HepG2 (cell line): Measurements from ENCODE around the gene NEK7. TPM values are rescaled to one million over a fixed set of nuclear protein-coding genes. Genes with fewer than 3 reads are reported as not detected.
A peak's percentile ranks its signal among the peaks of the same experiment; 100 is the strongest.

Source experiments
- ETS1 ChIP-seq: sonication (generic); formaldehyde crosslinking; IDR thresholded peaks from 2 replicates; pipeline ENCODE4 v1.4.0; 2020; ENCODE audit warnings: missing genetic modification reagents
- GATAD1 ChIP-seq: IDR thresholded peaks from 2 replicates; pipeline ENCODE4 v1.6.1; 2016; ENCODE audit warnings: missing genetic modification reagents, missing compliant biosample characterization
- IKZF5 ChIP-seq: IDR thresholded peaks from 2 replicates; pipeline ENCODE4 v1.6.1; 2018; ENCODE audit warnings: missing genetic modification reagents, mild to moderate bottlenecking, missing compliant biosample characterization
- MYNN ChIP-seq: sonication (generic); formaldehyde crosslinking; IDR thresholded peaks from 2 replicates; pipeline ENCODE4 v1.4.0; 2020; ENCODE audit warnings: mild to moderate bottlenecking, low read depth, missing genetic modification reagents
- NFATC3 ChIP-seq: sonication (generic); formaldehyde crosslinking; IDR thresholded peaks from 2 replicates; pipeline ENCODE4 v1.5.1; 2020; ENCODE audit warnings: mild to moderate bottlenecking, missing genetic modification reagents
- REXO4 ChIP-seq: sonication (generic); formaldehyde crosslinking; IDR thresholded peaks from 2 replicates; pipeline ENCODE4 v1.8.0; 2022; ENCODE audit warnings: missing genetic modification reagents, mild to moderate bottlenecking, borderline replicate concordance
- RNF2 ChIP-seq: fragments of 450-650 bp; conservative IDR thresholded peaks from 2 replicates; pipeline ENCODE4 v1.6.1; 2016; ENCODE audit warnings: low read depth
- RXRB ChIP-seq: IDR thresholded peaks from 2 replicates; pipeline ENCODE4 v1.6.1; 2016; ENCODE audit warnings: borderline replicate concordance, missing genetic modification reagents, missing compliant biosample characterization
- YEATS4 ChIP-seq: sonication (generic); formaldehyde crosslinking; IDR thresholded peaks from 2 replicates; pipeline ENCODE4 v1.4.0; 2020; ENCODE audit warnings: missing genetic modification reagents, borderline replicate concordance
- ZNF12 ChIP-seq: sonication (generic); formaldehyde crosslinking; IDR thresholded peaks from 2 replicates; pipeline ENCODE4 v1.5.0; 2020; ENCODE audit warnings: missing genetic modification reagents
- ZNF24 ChIP-seq: fragments of 450-650 bp; IDR thresholded peaks from 2 replicates; pipeline ENCODE4 v1.6.1; 2017; ENCODE audit warnings: antibody characterized with exemption, mild to moderate bottlenecking
- ZNF264 ChIP-seq: sonication (generic); formaldehyde crosslinking; IDR thresholded peaks from 2 replicates; pipeline ENCODE4 v1.4.0; 2020; ENCODE audit warnings: missing genetic modification reagents
- ZNF34 ChIP-seq: sonication (generic); formaldehyde crosslinking; IDR thresholded peaks from 2 replicates; pipeline ENCODE4 v1.4.0; 2020; ENCODE audit warnings: mild to moderate bottlenecking, missing genetic modification reagents, borderline replicate concordance
- ZNF44 ChIP-seq: sonication (generic); formaldehyde crosslinking; IDR thresholded peaks from 2 replicates; pipeline ENCODE4 v1.5.1; 2020; ENCODE audit warnings: mild to moderate bottlenecking, missing genetic modification reagents
- ZNF468 ChIP-seq: sonication (generic); formaldehyde crosslinking; IDR thresholded peaks from 2 replicates; pipeline ENCODE4 v1.8.0; 2022; ENCODE audit warnings: mild to moderate bottlenecking, moderate library complexity, missing genetic modification reagents
- ZNF547 ChIP-seq: sonication (generic); formaldehyde crosslinking; IDR thresholded peaks from 2 replicates; pipeline ENCODE4 v1.5.1; 2020; ENCODE audit warnings: mild to moderate bottlenecking, missing genetic modification reagents
- ZNF629 ChIP-seq: sonication (generic); formaldehyde crosslinking; conservative IDR thresholded peaks from 2 replicates; pipeline ENCODE4 v1.5.0; 2020; ENCODE audit warnings: missing genetic modification reagents
- ZNF660 ChIP-seq: sonication (generic); formaldehyde crosslinking; IDR thresholded peaks from 2 replicates; pipeline ENCODE4 v1.5.1; 2020; ENCODE audit warnings: mild to moderate bottlenecking, low read depth, missing genetic modification reagents, borderline replicate concordance
- ZNF878 ChIP-seq: sonication (generic); formaldehyde crosslinking; IDR thresholded peaks from 2 replicates; pipeline ENCODE4 v1.8.1; 2023; ENCODE audit warnings: mild to moderate bottlenecking, missing genetic modification reagents, moderate library complexity
- ZSCAN21 ChIP-seq: sonication (generic); formaldehyde crosslinking; IDR thresholded peaks from 2 replicates; pipeline ENCODE4 v1.8.0; 2022; ENCODE audit warnings: mild to moderate bottlenecking, missing genetic modification reagents, moderate library complexity, borderline replicate concordance
- ZSCAN9 ChIP-seq: IDR thresholded peaks from 2 replicates; pipeline ENCODE4 v1.6.1; 2016; ENCODE audit warnings: borderline replicate concordance
- polyA plus RNA-seq, 8 experiments: library from polyadenylated mRNA; depleted of rRNA in 3 of 8; stranded (reverse) in 7 of 8; unstranded in 1 of 8; fragments of >200 nt; fragmentation: Illumina TruSeq in 4 of 8; extraction: Trizol in 4 of 8; gene quantifications; 2 replicates each; pipeline versions ENCODE4 v1.2.1 to v1.2.3, GENCODE V29; 2011 to 2016; ENCODE audit warnings: low read depth in 4 of 8, missing spikeins in 1 of 8, mixed read lengths in 1 of 8; ENCODE audit not compliant: insufficient read depth in 1 of 8
- total RNA-seq, 5 experiments: library from RNA; depleted of rRNA; stranded (reverse); fragments of >200 nt; fragmentation: Illumina TruSeq; extraction: Trizol; gene quantifications; 2 replicates each; pipeline ENCODE4 v1.2.3, GENCODE V29; 2016; ENCODE audit warnings: low read depth in 1 of 5
- TF ChIP-seq, protein P1 (sequence below): IDR thresholded peaks from 2 replicates; pipeline ENCODE4 v1.6.1; 2012; ENCODE audit warnings: low read depth, low read length, improper control_type of control experiment
- TF ChIP-seq, protein P2 (sequence below), 2 experiments: fragments of 450-650 bp in 1 of 2; sonication (generic) in 1 of 2; formaldehyde crosslinking; IDR thresholded peaks; 2 replicates each; pipeline versions ENCODE4 v1.5.0 to v1.8.0; 2020 to 2022; ENCODE audit warnings: mild to moderate bottlenecking in 1 of 2, missing genetic modification reagents in 1 of 2
- TF ChIP-seq, protein P3 (sequence below): sonication (generic); formaldehyde crosslinking; IDR thresholded peaks from 2 replicates; pipeline ENCODE4 v1.8.1; 2022; ENCODE audit warnings: mild to moderate bottlenecking, missing genetic modification reagents

Gene NEK7
- total and polyA plus RNA-seq, 2 of the 13 experiments (the other 11 are each of a cell fraction or from before 2014, with no cell fraction given) = 18.1 to 19.2 TPM

- TF ChIP-seq ZSCAN21 (no peak), ZNF34 (CRISPR knock-in tag) (no peak), ZNF878 (CRISPR knock-in tag) (0 out of 2 replicates have a peak, but pooled peaks have one; percentile 9), ZNF629 (CRISPR knock-in tag) (no peak), MYNN (no peak), GATAD1 (CRISPR knock-in tag) (no peak; the same call in 1 of the 2 replicates), ZNF468 (CRISPR knock-in tag) (no peak), ZNF547 (CRISPR knock-in tag) (peak; percentile 49; the same call in 1 of the 2 replicates), ZNF24 (no peak), ZSCAN9 (CRISPR knock-in tag) (no peak; the same call in 1 of the 2 replicates), ZNF660 (CRISPR knock-in tag) (no peak), ZNF264 (no peak), ETS1 (CRISPR knock-in tag) (no peak), REXO4 (CRISPR knock-in tag) (no peak), NFATC3 (CRISPR knock-in tag) (no peak), RNF2 (no peak), RXRB (CRISPR knock-in tag) (0 out of 2 replicates have a peak, but pooled peaks have one; percentile 14), YEATS4 (CRISPR knock-in tag) (peak; percentile 39; the same call in 1 of the 2 replicates), ZNF44 (CRISPR knock-in tag) (no peak), IKZF5 (peak; percentile 64), ZNF12 (CRISPR knock-in tag) (no peak)
- TF ChIP-seq, protein P1, sequence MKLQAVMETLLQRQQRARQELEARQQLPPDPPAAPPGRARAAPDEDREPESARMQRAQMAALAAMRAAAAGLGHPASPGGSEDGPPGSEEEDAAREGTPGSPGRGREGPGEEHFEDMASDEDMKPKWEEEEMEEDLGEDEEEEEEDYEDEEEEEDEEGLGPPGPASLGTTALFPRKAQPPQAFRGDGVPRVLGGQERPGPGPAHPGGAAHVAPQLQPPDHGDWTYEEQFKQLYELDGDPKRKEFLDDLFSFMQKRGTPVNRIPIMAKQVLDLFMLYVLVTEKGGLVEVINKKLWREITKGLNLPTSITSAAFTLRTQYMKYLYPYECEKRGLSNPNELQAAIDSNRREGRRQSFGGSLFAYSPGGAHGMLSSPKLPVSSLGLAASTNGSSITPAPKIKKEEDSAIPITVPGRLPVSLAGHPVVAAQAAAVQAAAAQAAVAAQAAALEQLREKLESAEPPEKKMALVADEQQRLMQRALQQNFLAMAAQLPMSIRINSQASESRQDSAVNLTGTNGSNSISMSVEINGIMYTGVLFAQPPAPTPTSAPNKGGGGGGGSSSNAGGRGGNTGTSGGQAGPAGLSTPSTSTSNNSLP = no peak
- TF ChIP-seq, protein P2, sequence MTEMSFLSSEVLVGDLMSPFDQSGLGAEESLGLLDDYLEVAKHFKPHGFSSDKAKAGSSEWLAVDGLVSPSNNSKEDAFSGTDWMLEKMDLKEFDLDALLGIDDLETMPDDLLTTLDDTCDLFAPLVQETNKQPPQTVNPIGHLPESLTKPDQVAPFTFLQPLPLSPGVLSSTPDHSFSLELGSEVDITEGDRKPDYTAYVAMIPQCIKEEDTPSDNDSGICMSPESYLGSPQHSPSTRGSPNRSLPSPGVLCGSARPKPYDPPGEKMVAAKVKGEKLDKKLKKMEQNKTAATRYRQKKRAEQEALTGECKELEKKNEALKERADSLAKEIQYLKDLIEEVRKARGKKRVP (CRISPR knock-in tag; IDR thresholded peaks at IDR 0.05) = no peak
- TF ChIP-seq, protein P3, sequence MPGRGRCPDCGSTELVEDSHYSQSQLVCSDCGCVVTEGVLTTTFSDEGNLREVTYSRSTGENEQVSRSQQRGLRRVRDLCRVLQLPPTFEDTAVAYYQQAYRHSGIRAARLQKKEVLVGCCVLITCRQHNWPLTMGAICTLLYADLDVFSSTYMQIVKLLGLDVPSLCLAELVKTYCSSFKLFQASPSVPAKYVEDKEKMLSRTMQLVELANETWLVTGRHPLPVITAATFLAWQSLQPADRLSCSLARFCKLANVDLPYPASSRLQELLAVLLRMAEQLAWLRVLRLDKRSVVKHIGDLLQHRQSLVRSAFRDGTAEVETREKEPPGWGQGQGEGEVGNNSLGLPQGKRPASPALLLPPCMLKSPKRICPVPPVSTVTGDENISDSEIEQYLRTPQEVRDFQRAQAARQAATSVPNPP (CRISPR knock-in tag) = no peak
Observed at GRCh38 chr1:198158735-198159589, 2.2 kb downstream of the NEK7 start (continued).
